Liver (tissue), 9 donors: ENCODE measurements around the gene SGPL1. TPM values are rescaled to one million over a fixed set of nuclear protein-coding genes. Genes with fewer than 3 reads are reported as not detected.

ENCODE experiments used
- DNase-seq: peaks from one replicate; pipeline ENCODE4 v3.0.0-alpha.2; 2017; ENCODE audit warnings: low spot score
- H3K27ac ChIP-seq, 2 donors: one replicate each; pipeline ENCODE4 v1.7.0; 2013; ENCODE audit warnings: inconsistent platforms in 2 of 2, low read length in 2 of 2, control low read depth in 1 of 2, low read depth in 1 of 2, mild to moderate bottlenecking in 1 of 2
- H3K27me3 ChIP-seq, 4 donors: one replicate each; pipeline versions ENCODE4 v1.6.1 to v1.7.0; 2013; ENCODE audit warnings: low read length in 3 of 4, inconsistent platforms in 1 of 4, mild to moderate bottlenecking in 1 of 4, moderate library complexity in 1 of 4; ENCODE audit not compliant: control insufficient read depth in 4 of 4, insufficient read depth in 4 of 4
- H3K36me3 ChIP-seq, 4 donors: one replicate each; pipeline versions ENCODE4 v1.6.1 to v1.7.0; 2013; ENCODE audit warnings: low read length in 3 of 4, mild to moderate bottlenecking in 3 of 4, low read depth in 1 of 4, moderate library complexity in 1 of 4; ENCODE audit not compliant: control insufficient read depth in 4 of 4, insufficient read depth in 3 of 4
- H3K4me1 ChIP-seq, 4 donors: one replicate each; pipeline versions ENCODE4 v1.6.1 to v1.7.0; 2013; ENCODE audit warnings: low read length in 3 of 4, mild to moderate bottlenecking in 3 of 4, moderate library complexity in 1 of 4; ENCODE audit not compliant: control insufficient read depth in 4 of 4, insufficient read depth in 4 of 4
- H3K4me3 ChIP-seq, 3 donors: one replicate each; pipeline versions ENCODE4 v1.6.1 to v1.7.0; 2013; ENCODE audit warnings: low read length in 3 of 3, control low read depth in 1 of 3, low read depth in 1 of 3, mild to moderate bottlenecking in 1 of 3
- H3K9ac ChIP-seq, 2 donors: one replicate each; pipeline ENCODE4 v1.7.0; 2013; ENCODE audit warnings: low read length in 2 of 2, mild to moderate bottlenecking in 2 of 2, moderate library complexity in 2 of 2, control low read depth in 1 of 2, low read depth in 1 of 2
- H3K9me3 ChIP-seq, 4 donors: one replicate each; pipeline versions ENCODE4 v1.6.1 to v1.7.0; 2013; ENCODE audit warnings: low read length in 3 of 4; ENCODE audit not compliant: control insufficient read depth in 4 of 4
- ATF3 ChIP-seq: IDR thresholded peaks from 2 replicates; pipeline ENCODE4 v1.6.1; 2016; ENCODE audit warnings: antibody characterized with exemption
- CTCF ChIP-seq: fragments of 150-350 bp; IDR thresholded peaks from 2 replicates; pipeline ENCODE4 v1.5.1; 2017; ENCODE audit warnings: improper control_type of control experiment, low read depth, low read length; ENCODE audit not compliant: missing input control
- FOXA2 ChIP-seq: IDR thresholded peaks from 2 replicates; pipeline ENCODE4 v1.6.1; 2016; ENCODE audit warnings: antibody characterized with exemption
- GABPA ChIP-seq, 2 donors: IDR thresholded peaks in 1 of 2; conservative IDR thresholded peaks in 1 of 2; 2 replicates each; pipeline ENCODE4 v1.6.1; 2016; ENCODE audit warnings: antibody characterized with exemption in 2 of 2, mild to moderate bottlenecking in 1 of 2, moderate library complexity in 1 of 2
- HNF4A ChIP-seq, 2 donors: conservative IDR thresholded peaks; 2 replicates each; pipeline ENCODE4 v1.6.1; 2016; ENCODE audit warnings: antibody characterized with exemption in 2 of 2, mild to moderate bottlenecking in 2 of 2
- RXRA ChIP-seq, 2 donors: IDR thresholded peaks; 2 replicates each; pipeline ENCODE4 v1.6.1; 2017 to 2018; ENCODE audit warnings: antibody characterized with exemption in 2 of 2, mild to moderate bottlenecking in 1 of 2
- TAF1 ChIP-seq: conservative IDR thresholded peaks from 2 replicates; pipeline ENCODE4 v1.6.1; 2016; ENCODE audit warnings: antibody characterized with exemption, mild to moderate bottlenecking
- YY1 ChIP-seq: IDR thresholded peaks from 2 replicates; pipeline ENCODE4 v1.6.1; 2016; ENCODE audit warnings: antibody characterized with exemption, mild to moderate bottlenecking
- WGBS: extraction: QIAGEN DNeasy Blood & Tissue Kit; methylation state at CpG from one replicate; pipeline ENCODE4 v1.1.7; 2013; 5-methylcytosine and 5-hydroxymethylcytosine counted together
- polyA plus RNA-seq, 2 donors: library from polyadenylated mRNA; stranded (reverse) in 1 of 2; unstranded in 1 of 2; fragments of 200-250 nt in 1 of 2; fragments of >200 nt in 1 of 2; fragmentation: Nextera tagmentation in 1 of 2; extraction: Ambion mirVana in 1 of 2; gene quantifications; one replicate each; pipeline versions ENCODE4 v1.2.1 to v1.2.3, GENCODE V29; 2013 to 2015
- total RNA-seq, 2 donors: library from RNA; depleted of rRNA; stranded (reverse); fragments of >200 nt; gene quantifications; one replicate each; pipeline ENCODE4 v1.2.3, GENCODE V29; 2014
- TF ChIP-seq, protein P1 (sequence below): IDR thresholded peaks from 2 replicates; pipeline ENCODE4 v1.6.1; 2016; ENCODE audit warnings: antibody characterized with exemption
- TF ChIP-seq, protein P2 (sequence below): IDR thresholded peaks from 2 replicates; pipeline ENCODE4 v1.6.1; 2016; ENCODE audit warnings: antibody characterized with exemption, mild to moderate bottlenecking
- donor health status: healthy.
- donor health status: healthy.
- donor health status: healthy.
- donor health status: healthy.
- donor health status: healthy.

SGPL1 gene
- total and polyA plus RNA-seq, 4 donors, result 11.8 to 37.1 (median 16.8) TPM

- no peak overlapping the region for H3K4me3 ChIP-seq
- 39% methylated on average over 5 of the region's 5 CpGs for WGBS
- no peaks in the 10 kb centered on the region for H3K9me3 ChIP-seq
- no peak for DNase-seq
- H3K36me3 ChIP-seq, result peaks cover 0 to 9% (median 4%) of the 10 kb centered on the region in 4 donors
- no peak overlapping the region for H3K27ac ChIP-seq
- H3K4me1 ChIP-seq, result peaks cover 3 to 15% (median 10%) of the 10 kb centered on the region in 4 donors
- no peaks in the 10 kb centered on the region for H3K27me3 ChIP-seq
- TF ChIP-seq YY1, result peak; percentile 17
- no peak for TF ChIP-seq TAF1
- TF ChIP-seq HNF4A (conservative IDR thresholded peaks at IDR 0.05), result peak; percentile 34 to 67
- TF ChIP-seq RXRA (IDR thresholded peaks at IDR 0.05), result peak; percentile 39 to 47
- no peak overlapping the region for H3K9ac ChIP-seq
Measured at GRCh38 chr10:70829543-70829942, 13.8 kb downstream of the SGPL1 start.

- DNase-seq, result no peak
- Histone ChIP-seq H3K9ac (no peak overlapping the region), H3K4me1 (peaks cover 3 to 21% (median 16%) of the 10 kb centered on the region in 4 donors), H3K36me3 (peaks cover 0 to 9% (median 4%) of the 10 kb centered on the region in 4 donors), H3K4me3 (no peak overlapping the region), H3K27ac (no peak overlapping the region), H3K27me3 (no peaks in the 10 kb centered on the region), H3K9me3 (no peaks in the 10 kb centered on the region)
- TF ChIP-seq HNF4A (conservative IDR thresholded peaks at IDR 0.05) (no peak), TAF1 (no peak), ATF3 (no peak), FOXA2 (no peak), CTCF (no peak)
- WGBS, result 30% methylated on average over 3 of the region's 3 CpGs
Measured at GRCh38 chr10:70830164-70830563, 14.4 kb downstream of the SGPL1 start.

GRCh38 chr10:70832221-70832620 is 16.5 kb downstream of the SGPL1 start:
- 90% methylated on average over 3 of the region's 3 CpGs for WGBS
- H3K9ac ChIP-seq, result no peak overlapping the region

More at GRCh38 chr10:70832221-70832620, 16.5 kb downstream of the SGPL1 start:
- peaks cover 0 to 3% (median 2%) of the 10 kb centered on the region in 4 donors for H3K36me3 ChIP-seq
- TF ChIP-seq, protein P1, sequence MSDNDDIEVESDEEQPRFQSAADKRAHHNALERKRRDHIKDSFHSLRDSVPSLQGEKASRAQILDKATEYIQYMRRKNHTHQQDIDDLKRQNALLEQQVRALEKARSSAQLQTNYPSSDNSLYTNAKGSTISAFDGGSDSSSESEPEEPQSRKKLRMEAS, result no peak
- TF ChIP-seq HNF4A (conservative IDR thresholded peaks at IDR 0.05), result no peak
- TF ChIP-seq GABPA (IDR thresholded peaks at IDR 0.05 in 1 of 2, conservative IDR thresholded peaks at IDR 0.05 in 1 of 2), result no peak
- TF ChIP-seq, protein P2, sequence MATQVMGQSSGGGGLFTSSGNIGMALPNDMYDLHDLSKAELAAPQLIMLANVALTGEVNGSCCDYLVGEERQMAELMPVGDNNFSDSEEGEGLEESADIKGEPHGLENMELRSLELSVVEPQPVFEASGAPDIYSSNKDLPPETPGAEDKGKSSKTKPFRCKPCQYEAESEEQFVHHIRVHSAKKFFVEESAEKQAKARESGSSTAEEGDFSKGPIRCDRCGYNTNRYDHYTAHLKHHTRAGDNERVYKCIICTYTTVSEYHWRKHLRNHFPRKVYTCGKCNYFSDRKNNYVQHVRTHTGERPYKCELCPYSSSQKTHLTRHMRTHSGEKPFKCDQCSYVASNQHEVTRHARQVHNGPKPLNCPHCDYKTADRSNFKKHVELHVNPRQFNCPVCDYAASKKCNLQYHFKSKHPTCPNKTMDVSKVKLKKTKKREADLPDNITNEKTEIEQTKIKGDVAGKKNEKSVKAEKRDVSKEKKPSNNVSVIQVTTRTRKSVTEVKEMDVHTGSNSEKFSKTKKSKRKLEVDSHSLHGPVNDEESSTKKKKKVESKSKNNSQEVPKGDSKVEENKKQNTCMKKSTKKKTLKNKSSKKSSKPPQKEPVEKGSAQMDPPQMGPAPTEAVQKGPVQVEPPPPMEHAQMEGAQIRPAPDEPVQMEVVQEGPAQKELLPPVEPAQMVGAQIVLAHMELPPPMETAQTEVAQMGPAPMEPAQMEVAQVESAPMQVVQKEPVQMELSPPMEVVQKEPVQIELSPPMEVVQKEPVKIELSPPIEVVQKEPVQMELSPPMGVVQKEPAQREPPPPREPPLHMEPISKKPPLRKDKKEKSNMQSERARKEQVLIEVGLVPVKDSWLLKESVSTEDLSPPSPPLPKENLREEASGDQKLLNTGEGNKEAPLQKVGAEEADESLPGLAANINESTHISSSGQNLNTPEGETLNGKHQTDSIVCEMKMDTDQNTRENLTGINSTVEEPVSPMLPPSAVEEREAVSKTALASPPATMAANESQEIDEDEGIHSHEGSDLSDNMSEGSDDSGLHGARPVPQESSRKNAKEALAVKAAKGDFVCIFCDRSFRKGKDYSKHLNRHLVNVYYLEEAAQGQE, result no peak
- DNase-seq, result no peak
- H3K4me3 ChIP-seq, result no peak overlapping the region
- H3K27ac ChIP-seq, result no peak overlapping the region
- H3K9me3 ChIP-seq, result no peaks in the 10 kb centered on the region
- peaks cover 9 to 35% (median 31%) of the 10 kb centered on the region in 4 donors for H3K4me1 ChIP-seq
- no peaks in the 10 kb centered on the region for H3K27me3 ChIP-seq
